NB4 (cell line): Measurements from ENCODE around the gene PRR29.

Source experiments
- CTCF ChIP-seq: IDR thresholded peaks from one replicate; pipeline ENCODE4 v1.5.1; 2012; ENCODE audit warnings: low read depth, low read length
- MYC ChIP-seq: IDR thresholded peaks from 2 replicates; pipeline ENCODE4 v1.6.1; 2011; ENCODE audit warnings: low read depth, low read length
- POLR2A ChIP-seq: IDR thresholded peaks from 2 replicates; pipeline ENCODE4 v1.6.1; 2011; ENCODE audit warnings: mild to moderate bottlenecking; ENCODE audit not compliant: insufficient read length; ENCODE audit errors: extremely low read depth

- TF ChIP-seq CTCF (no peak), POLR2A (no peak), MYC (no peak)
Observed at GRCh38 chr17:64008830-64009229, 10.7 kb downstream of the PRR29 start.
